Upper lobe of right lung (tissue), 1 donor: ENCODE measurements around the gene TACC2. TPM values are rescaled to one million over a fixed set of nuclear protein-coding genes. Genes with fewer than 3 reads are reported as not detected.

Experiments used
- ATAC-seq: fragments of 200-7000 bp; cut with Tn5 transposase; one replicate; pipeline ENCODE4 v1.9.1; 2020; ENCODE audit warnings: mild to moderate bottlenecking, moderate library complexity
- DNase-seq: peaks from one replicate; pipeline ENCODE4 v3.0.0-alpha.2; 2020
- H3K27ac ChIP-seq: fragments of 200-600 bp; one replicate; pipeline ENCODE4 v1.8.0; 2022
- H3K27me3 ChIP-seq: fragments of 200-600 bp; one replicate; pipeline ENCODE4 v1.8.0; 2022; ENCODE audit warnings: mild to moderate bottlenecking
- H3K36me3 ChIP-seq: fragments of 200-600 bp; one replicate; pipeline ENCODE4 v1.8.0; 2022
- H3K4me1 ChIP-seq: fragments of 200-600 bp; one replicate; pipeline ENCODE4 v1.8.0; 2022
- H3K4me3 ChIP-seq: fragments of 200-600 bp; one replicate; pipeline ENCODE4 v1.8.0; 2022; ENCODE audit warnings: mild to moderate bottlenecking
- H3K9me3 ChIP-seq: fragments of 200-600 bp; one replicate; pipeline ENCODE4 v1.8.0; 2022
- CTCF ChIP-seq: fragments of 200-600 bp; IDR thresholded peaks from one replicate; pipeline ENCODE4 v1.8.0; 2022; ENCODE audit warnings: antibody characterized with exemption
- intact Hi-C: fragments of 100-400 bp; cut with DNase I; formaldehyde crosslinking; loops from one replicate; pipeline ENCODE4 v1.11.0; 2022
- total RNA-seq: library from RNA; stranded (reverse); fragmentation: NEBNext Ultra II Directional; extraction: Animal tissue kit (Norgen Biotek cat#: 25700); gene quantifications from one replicate; pipeline ENCODE4 v1.2.1, GENCODE V29; 2021
- donor health status: DM: no; HTN: yes; CAD: no; lungs with severe emphysema.

The TACC2 gene
- total RNA-seq, 1 donor from 2014 or later: 236 TPM

GRCh38 chr10:122182308-122182707 is 193.3 kb downstream of the TACC2 start:
- no peaks in the 10 kb centered on the region for H3K9me3 ChIP-seq
- no peak overlapping the region for H3K27ac ChIP-seq
- H3K27me3 ChIP-seq: no peaks in the 10 kb centered on the region
- ATAC-seq (no peak), DNase-seq (no peak)
- H3K4me3 ChIP-seq: no peak overlapping the region
- peaks cover 2% of the 10 kb centered on the region for H3K4me1 ChIP-seq
- no peaks in the 10 kb centered on the region for H3K36me3 ChIP-seq
- no peak for TF ChIP-seq CTCF
- intact Hi-C loops: no loop called here

GRCh38 chr10:122184254-122184653 is 195.3 kb downstream of the TACC2 start:
- Histone ChIP-seq H3K9me3 (no peaks in the 10 kb centered on the region), H3K4me3 (no peak overlapping the region), H3K27me3 (no peaks in the 10 kb centered on the region), H3K36me3 (no peaks in the 10 kb centered on the region), H3K4me1 (peaks cover 9% of the 10 kb centered on the region), H3K27ac (no peak overlapping the region)
- no peak for TF ChIP-seq CTCF
- ATAC-seq: peak; percentile 10
- no peak for DNase-seq
- intact Hi-C loops: no loop called here

- intact Hi-C loops: no loop called here
- Histone ChIP-seq H3K4me3 (no peak overlapping the region), H3K27ac (no peak overlapping the region), H3K36me3 (no peaks in the 10 kb centered on the region), H3K4me1 (peaks cover 9% of the 10 kb centered on the region), H3K9me3 (no peaks in the 10 kb centered on the region), H3K27me3 (no peaks in the 10 kb centered on the region)
- ATAC-seq (no peak), DNase-seq (no peak)
- no peak for TF ChIP-seq CTCF
Measured at GRCh38 chr10:122185643-122186042, 196.7 kb downstream of the TACC2 start.

- intact Hi-C loops: no loop called here
- Histone ChIP-seq H3K36me3 (peaks cover 8% of the 10 kb centered on the region), H3K4me1 (peaks cover 9% of the 10 kb centered on the region), H3K27me3 (no peaks in the 10 kb centered on the region), H3K9me3 (no peaks in the 10 kb centered on the region), H3K27ac (no peak overlapping the region), H3K4me3 (no peak overlapping the region)
- ATAC-seq (peak; percentile 6), DNase-seq (no peak)
- no peak for TF ChIP-seq CTCF
Measured at GRCh38 chr10:122186816-122187810, 198.2 kb downstream of the TACC2 start.

GRCh38 chr10:122188706-122189105 is 199.7 kb downstream of the TACC2 start:
- Histone ChIP-seq H3K4me1 (peaks cover 9% of the 10 kb centered on the region), H3K27ac (no peak overlapping the region), H3K9me3 (no peaks in the 10 kb centered on the region), H3K36me3 (peaks cover 13% of the 10 kb centered on the region), H3K4me3 (no peak overlapping the region), H3K27me3 (no peaks in the 10 kb centered on the region)
- no peak for TF ChIP-seq CTCF
- intact Hi-C loops: no loop called here
- DNase-seq (peak; percentile 42), ATAC-seq (no peak)
